22Rv1 (cell line): ENCODE results near the gene WDR83.
"Not testable (repeated sequence)": the region's sequence is repeated elsewhere in the genome, so short reads cannot be mapped to it uniquely, and the experiment has no call there.

Source experiments
- H3K27ac ChIP-seq: fragments of 450-650 bp; 2 replicates; pipeline ENCODE4 v1.5.1; 2017
- ZFX ChIP-seq: fragments of 450-650 bp; IDR thresholded peaks from 2 replicates; pipeline ENCODE4 v1.6.1; 2017; ENCODE audit warnings: antibody characterized with exemption, borderline replicate concordance
- TF ChIP-seq, protein P1 (sequence below): fragments of 450-650 bp; IDR thresholded peaks from 2 replicates; pipeline ENCODE4 v1.5.1; 2017; ENCODE audit warnings: mild to moderate bottlenecking

WDR83 gene

DNA sequence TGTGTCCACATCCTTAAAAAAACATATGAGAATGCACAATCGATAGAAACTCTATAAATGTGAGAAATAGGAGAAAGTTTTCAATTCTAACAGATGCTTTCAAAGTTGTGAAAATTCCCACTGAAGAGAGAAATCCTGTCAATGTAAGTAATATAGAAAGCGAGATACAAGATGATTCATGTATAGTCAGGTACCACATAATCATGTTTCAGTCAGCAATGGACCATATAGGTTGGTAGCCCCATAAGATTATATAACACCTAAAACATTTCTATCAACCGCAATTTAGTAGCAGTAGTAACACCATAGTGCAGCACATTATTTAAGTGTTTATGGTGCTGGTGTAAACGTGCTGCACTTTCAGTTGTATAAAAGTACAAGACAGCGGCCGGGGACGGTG lies 37.4 kb upstream of the WDR83 start:
- no peak overlapping the region for H3K27ac ChIP-seq
- TF ChIP-seq, protein P1, sequence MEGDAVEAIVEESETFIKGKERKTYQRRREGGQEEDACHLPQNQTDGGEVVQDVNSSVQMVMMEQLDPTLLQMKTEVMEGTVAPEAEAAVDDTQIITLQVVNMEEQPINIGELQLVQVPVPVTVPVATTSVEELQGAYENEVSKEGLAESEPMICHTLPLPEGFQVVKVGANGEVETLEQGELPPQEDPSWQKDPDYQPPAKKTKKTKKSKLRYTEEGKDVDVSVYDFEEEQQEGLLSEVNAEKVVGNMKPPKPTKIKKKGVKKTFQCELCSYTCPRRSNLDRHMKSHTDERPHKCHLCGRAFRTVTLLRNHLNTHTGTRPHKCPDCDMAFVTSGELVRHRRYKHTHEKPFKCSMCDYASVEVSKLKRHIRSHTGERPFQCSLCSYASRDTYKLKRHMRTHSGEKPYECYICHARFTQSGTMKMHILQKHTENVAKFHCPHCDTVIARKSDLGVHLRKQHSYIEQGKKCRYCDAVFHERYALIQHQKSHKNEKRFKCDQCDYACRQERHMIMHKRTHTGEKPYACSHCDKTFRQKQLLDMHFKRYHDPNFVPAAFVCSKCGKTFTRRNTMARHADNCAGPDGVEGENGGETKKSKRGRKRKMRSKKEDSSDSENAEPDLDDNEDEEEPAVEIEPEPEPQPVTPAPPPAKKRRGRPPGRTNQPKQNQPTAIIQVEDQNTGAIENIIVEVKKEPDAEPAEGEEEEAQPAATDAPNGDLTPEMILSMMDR = no peak
- TF ChIP-seq ZFX = no peak

DNA sequence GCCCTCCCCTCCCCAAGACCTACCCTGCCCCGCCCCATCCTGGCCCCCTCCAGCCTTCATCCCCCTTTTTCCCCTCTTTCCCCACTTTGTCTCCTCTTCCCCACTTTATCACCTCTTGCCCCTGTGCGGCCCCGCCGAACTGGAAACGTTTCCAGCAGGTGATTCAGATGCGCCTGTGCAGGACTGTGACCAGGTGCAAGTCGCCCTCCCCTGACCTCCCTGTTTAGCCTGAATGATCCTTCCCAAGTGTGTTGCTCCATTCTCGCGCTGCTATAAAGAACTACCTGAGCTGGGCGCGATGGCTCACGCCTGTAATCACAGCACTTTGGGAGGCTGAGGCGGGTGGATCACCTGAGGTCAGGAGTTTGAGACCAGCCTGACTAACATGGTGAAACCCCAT lies 30.0 kb upstream of the WDR83 start:
- no peak overlapping the region for H3K27ac ChIP-seq
- TF ChIP-seq, protein P1 = no peak
- no peak for TF ChIP-seq ZFX

DNA sequence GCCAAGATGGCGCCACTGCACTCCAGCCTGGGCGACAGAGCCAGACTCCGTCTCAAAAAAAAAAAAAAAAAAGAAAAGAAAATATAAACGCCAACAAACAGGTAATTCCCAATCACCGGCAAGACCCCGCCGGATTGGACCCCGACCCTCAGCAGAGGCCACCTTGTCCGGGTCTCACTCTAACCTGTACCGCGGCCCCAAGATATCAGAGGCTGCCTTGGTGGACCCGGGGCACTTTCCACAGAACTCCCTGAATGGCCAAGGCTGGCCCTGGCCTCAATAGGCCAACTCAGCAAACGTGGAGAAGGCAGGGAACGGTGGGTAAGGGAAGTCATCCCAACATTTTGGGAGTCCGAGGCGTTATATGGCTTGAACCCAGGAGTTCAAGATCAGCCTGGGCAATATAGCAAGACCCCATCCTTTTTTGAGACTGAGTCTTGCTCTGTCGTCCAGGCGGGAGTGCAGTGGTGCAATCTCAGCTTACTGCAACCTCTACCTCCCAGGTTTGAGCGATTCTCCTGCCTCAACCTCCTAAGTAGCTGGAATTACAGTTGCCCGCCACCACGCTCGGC lies 27.9 kb upstream of the WDR83 start:
- H3K27ac ChIP-seq = no peak overlapping the region
- no peak for TF ChIP-seq ZFX
- TF ChIP-seq, protein P1 = no peak

DNA sequence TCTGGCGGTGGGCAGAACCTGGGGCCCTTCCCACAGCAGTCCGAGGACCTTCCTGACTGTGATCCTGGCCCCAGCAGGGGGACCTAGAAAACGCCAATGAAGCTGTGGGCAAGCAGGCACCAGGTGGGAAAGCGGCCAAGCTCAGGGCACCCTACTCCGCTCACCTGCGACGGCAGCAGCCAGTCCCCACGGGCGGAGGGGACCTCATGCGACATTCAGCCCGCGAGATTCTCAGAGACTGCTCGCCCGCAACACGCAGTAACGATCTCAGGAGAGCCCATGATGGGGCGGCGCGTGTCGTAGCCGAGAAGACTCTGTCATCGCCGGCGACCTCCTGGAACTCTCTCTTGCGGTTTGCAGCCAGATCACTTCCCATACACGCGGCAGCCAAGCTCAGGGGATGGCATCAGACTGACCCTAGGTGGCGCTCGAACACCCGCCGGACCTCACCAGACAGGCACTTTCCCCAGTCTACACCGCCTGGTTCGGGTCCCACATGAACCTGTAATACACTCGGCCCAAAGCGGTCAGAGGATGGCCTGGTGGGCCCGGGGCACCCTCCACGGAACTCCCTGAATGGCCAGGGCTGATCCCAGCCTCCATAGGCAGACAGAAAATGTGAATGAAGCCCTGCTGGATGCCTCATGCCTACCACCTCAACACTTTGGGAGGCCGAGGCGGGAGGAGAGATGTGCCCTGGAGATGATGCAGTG lies 26.6 kb upstream of the WDR83 start:
- H3K27ac ChIP-seq = no peak overlapping the region
- no peak for TF ChIP-seq ZFX
- TF ChIP-seq, protein P1 = peak; percentile 90

DNA sequence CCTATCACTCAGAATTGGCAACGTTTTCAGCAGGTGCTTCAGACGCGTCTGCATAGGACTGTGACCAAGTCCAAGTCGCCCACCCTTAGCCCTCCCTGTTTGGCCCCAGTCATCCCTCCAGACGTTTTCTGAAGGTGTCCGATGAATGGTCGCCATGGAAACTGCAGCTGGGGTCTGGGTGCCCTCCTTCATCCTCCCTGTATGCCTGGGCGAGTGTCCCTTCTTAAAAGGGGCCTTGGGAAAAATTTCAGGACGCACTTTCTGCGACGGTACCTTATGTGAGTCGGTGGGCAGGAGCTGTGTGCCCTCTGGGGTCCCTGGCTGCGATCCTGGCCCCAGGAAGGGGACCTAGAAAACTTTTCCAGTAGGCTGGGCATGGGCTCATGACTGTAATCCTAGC lies 25.2 kb upstream of the WDR83 start:
- TF ChIP-seq, protein P1 = no peak
- TF ChIP-seq ZFX = no peak
- H3K27ac ChIP-seq = no peak overlapping the region

DNA sequence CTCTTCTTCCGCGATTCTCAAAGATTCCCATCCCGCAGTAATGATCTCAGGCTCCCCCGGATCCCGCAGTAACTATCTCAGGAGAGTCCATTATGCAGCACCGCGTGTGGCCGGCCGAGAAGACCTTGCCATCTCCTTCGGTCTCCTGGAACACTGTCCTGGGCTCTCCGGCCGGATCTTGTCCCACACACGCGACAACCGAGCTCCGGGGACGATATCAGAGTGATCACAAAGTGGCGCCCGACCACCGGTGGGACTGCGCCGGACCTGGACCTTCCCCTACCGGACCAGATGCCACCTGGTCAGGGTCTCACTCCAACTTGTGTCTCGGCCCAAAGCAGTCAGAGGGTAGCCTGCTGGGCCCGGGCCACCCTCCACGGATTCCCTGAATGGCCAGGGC lies 24.1 kb upstream of the WDR83 start:
- no peak overlapping the region for H3K27ac ChIP-seq
- TF ChIP-seq, protein P1 = no peak
- TF ChIP-seq ZFX = no peak

DNA sequence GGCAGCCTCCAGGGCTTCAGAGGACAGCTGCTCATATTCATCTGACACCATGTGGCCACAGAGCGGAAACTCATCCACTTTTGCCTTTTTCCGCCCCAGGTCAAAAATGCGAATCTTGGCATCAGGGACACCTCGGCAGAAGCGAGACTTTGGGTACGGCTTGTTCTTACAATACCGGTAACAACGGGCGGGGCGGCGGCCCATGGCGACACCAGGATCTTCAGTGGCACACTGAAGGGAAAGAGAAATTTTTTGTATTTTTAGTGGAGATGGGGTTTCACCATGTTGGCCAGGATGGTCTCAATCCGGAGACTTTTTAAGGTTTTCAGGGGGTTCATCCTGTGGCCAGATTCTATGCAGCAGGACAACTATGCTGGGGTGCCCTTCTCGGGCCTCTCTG lies 22.9 kb upstream of the WDR83 start:
- H3K27ac ChIP-seq = not testable (repeated sequence)
